Endothelial cell (in vitro differentiated cells): Measurements from ENCODE around the gene PPP1R26. TPM values are rescaled to one million over a fixed set of nuclear protein-coding genes. Genes with fewer than 3 reads are reported as not detected.

Source experiments
- DNase-seq: peaks from one replicate; pipeline ENCODE4 v3.0.0; 2021; ENCODE audit warnings: low spot score
- H3K27ac Mint-ChIP-seq: one replicate; pipeline ENCODE4 v1.8.0; 2021; ENCODE audit warnings: mixed read lengths, inconsistent platforms; ENCODE audit not compliant: unreplicated experiment
- H3K27me3 Mint-ChIP-seq: one replicate; pipeline ENCODE4 v1.8.0; 2021; ENCODE audit warnings: mild to moderate bottlenecking, moderate library complexity, mixed read lengths, inconsistent platforms; ENCODE audit not compliant: unreplicated experiment
- H3K36me3 Mint-ChIP-seq: one replicate; pipeline ENCODE4 v1.8.0; 2021; ENCODE audit warnings: mild to moderate bottlenecking, low read depth, mixed read lengths, inconsistent platforms; ENCODE audit not compliant: unreplicated experiment
- H3K4me1 Mint-ChIP-seq: one replicate; pipeline ENCODE4 v1.8.0; 2021; ENCODE audit warnings: mild to moderate bottlenecking, mixed read lengths, inconsistent platforms; ENCODE audit not compliant: unreplicated experiment
- H3K4me3 Mint-ChIP-seq: one replicate; pipeline ENCODE4 v1.8.0; 2021; ENCODE audit warnings: mild to moderate bottlenecking, mixed read lengths, inconsistent platforms; ENCODE audit not compliant: unreplicated experiment
- H3K9me3 Mint-ChIP-seq: one replicate; pipeline ENCODE4 v1.8.0; 2021; ENCODE audit warnings: mixed read lengths, inconsistent platforms; ENCODE audit not compliant: unreplicated experiment
- CTCF ChIP-seq: fragments of 200-600 bp; sonication (generic); IDR thresholded peaks from one replicate; pipeline ENCODE4 v1.5.0; 2021; ENCODE audit warnings: antibody characterized with exemption; ENCODE audit not compliant: unreplicated experiment
- total RNA-seq: library from RNA; stranded (reverse); fragmentation: NEBNext Ultra II Directional; extraction: Animal tissue kit (Norgen Biotek cat#: 25700); gene quantifications from one replicate; pipeline ENCODE4 v1.2.1, GENCODE V29; 2021; ENCODE audit not compliant: unreplicated experiment

The PPP1R26 gene
- total RNA-seq, 1 donor from 2014 or later, result 21.5 TPM

GRCh38 chr9:135515083-135515951 is 35.7 kb downstream of the PPP1R26 start:
- Mint-ChIP-seq H3K4me1 (peaks cover 21% of the 10 kb centered on the region), H3K27ac (no peak overlapping the region), H3K4me3 (no peak overlapping the region), H3K36me3 (no peaks in the 10 kb centered on the region), H3K27me3 (peaks cover 4% of the 10 kb centered on the region), H3K9me3 (no peaks in the 10 kb centered on the region)
- no peak for TF ChIP-seq CTCF
- DNase-seq, result no peak

- no peak for TF ChIP-seq CTCF
- peaks cover 21% of the 10 kb centered on the region for H3K4me1 Mint-ChIP-seq
- H3K27me3 Mint-ChIP-seq, result peaks cover 4% of the 10 kb centered on the region
- H3K27ac Mint-ChIP-seq, result peak overlapping the region; percentile 88
- peak overlapping the region; percentile 57 for H3K4me3 Mint-ChIP-seq
- no peaks in the 10 kb centered on the region for H3K36me3 Mint-ChIP-seq
- no peak for DNase-seq
- H3K9me3 Mint-ChIP-seq, result no peaks in the 10 kb centered on the region
Measured at GRCh38 chr9:135516132-135516860, 36.7 kb downstream of the PPP1R26 start.

GRCh38 chr9:135517407-135517822 is 37.8 kb downstream of the PPP1R26 start:
- DNase-seq, result no peak
- no peak overlapping the region for H3K4me3 Mint-ChIP-seq
- TF ChIP-seq CTCF, result no peak

GRCh38 chr9:135519179-135519971 is 39.8 kb downstream of the PPP1R26 start:
- TF ChIP-seq CTCF, result no peak
- H3K27me3 Mint-ChIP-seq, result peaks cover 4% of the 10 kb centered on the region
- no peaks in the 10 kb centered on the region for H3K9me3 Mint-ChIP-seq
- H3K4me1 Mint-ChIP-seq, result peaks cover 18% of the 10 kb centered on the region
- H3K4me3 Mint-ChIP-seq, result no peak overlapping the region
- no peaks in the 10 kb centered on the region for H3K36me3 Mint-ChIP-seq
- no peak overlapping the region for H3K27ac Mint-ChIP-seq
- no peak for DNase-seq

More at GRCh38 chr9:135517407-135517822, 37.8 kb downstream of the PPP1R26 start:
- Mint-ChIP-seq H3K27me3 (peaks cover 4% of the 10 kb centered on the region), H3K9me3 (no peaks in the 10 kb centered on the region), H3K4me1 (peaks cover 19% of the 10 kb centered on the region), H3K36me3 (no peaks in the 10 kb centered on the region), H3K27ac (peak overlapping the region; percentile 11)
